Transverse colon (tissue), 4 donors: Measurements from ENCODE around the gene EYA4.

Experiments used
- EP300 ChIP-seq: sonication (generic); formaldehyde crosslinking; IDR thresholded peaks from one replicate; pipeline ENCODE4 v1.6.1; 2017; ENCODE audit warnings: antibody characterized with exemption, low read depth
- POLR2AphosphoS5 ChIP-seq, 3 donors: sonication (generic); formaldehyde crosslinking; IDR thresholded peaks; one replicate each; pipeline ENCODE4 v1.6.1; 2016; ENCODE audit warnings: antibody characterized with exemption in 3 of 3
- TF ChIP-seq, protein P1 (sequence below), 5 experiments: fragments of 200-600 bp in 3 of 5; fragments of 450-650 bp in 2 of 5; sonication (generic) in 3 of 5; IDR thresholded peaks; 1 replicate in 2 of 5; 2 replicates in 3 of 5; pipeline ENCODE4 v1.5.1; 2016 to 2017; ENCODE audit warnings: antibody characterized with exemption in 5 of 5, inconsistent platforms in 3 of 5, mild to moderate bottlenecking in 2 of 5, moderate library complexity in 1 of 5

DNA sequence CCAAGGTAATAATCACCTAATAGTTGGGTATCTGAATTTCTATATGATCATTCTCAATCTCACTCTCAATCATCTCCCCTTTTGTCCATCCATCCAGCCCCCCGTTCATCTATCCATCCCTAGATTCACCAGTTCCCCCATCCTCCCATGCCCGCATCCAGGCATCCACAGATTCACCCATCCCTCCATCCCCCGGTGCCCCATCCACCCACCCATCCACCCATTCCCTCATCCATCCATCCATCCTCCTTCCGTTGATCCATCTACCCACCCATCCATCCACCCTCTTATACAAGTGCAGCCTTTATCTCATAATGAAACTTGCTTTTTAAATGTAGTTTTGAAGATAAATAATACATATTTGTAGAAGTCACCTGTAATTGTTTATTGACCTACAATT is 76.5 kb downstream of the EYA4 start:
- TF ChIP-seq, protein P1, sequence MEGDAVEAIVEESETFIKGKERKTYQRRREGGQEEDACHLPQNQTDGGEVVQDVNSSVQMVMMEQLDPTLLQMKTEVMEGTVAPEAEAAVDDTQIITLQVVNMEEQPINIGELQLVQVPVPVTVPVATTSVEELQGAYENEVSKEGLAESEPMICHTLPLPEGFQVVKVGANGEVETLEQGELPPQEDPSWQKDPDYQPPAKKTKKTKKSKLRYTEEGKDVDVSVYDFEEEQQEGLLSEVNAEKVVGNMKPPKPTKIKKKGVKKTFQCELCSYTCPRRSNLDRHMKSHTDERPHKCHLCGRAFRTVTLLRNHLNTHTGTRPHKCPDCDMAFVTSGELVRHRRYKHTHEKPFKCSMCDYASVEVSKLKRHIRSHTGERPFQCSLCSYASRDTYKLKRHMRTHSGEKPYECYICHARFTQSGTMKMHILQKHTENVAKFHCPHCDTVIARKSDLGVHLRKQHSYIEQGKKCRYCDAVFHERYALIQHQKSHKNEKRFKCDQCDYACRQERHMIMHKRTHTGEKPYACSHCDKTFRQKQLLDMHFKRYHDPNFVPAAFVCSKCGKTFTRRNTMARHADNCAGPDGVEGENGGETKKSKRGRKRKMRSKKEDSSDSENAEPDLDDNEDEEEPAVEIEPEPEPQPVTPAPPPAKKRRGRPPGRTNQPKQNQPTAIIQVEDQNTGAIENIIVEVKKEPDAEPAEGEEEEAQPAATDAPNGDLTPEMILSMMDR (IDR thresholded peaks at IDR 0.05): no peak
- TF ChIP-seq POLR2AphosphoS5 (IDR thresholded peaks at IDR 0.05) (no peak), EP300 (no peak)
